DMS 273 (cell line): ENCODE results near the gene FAM200B.

ENCODE experiments used
- DNase-seq: peaks from one replicate; lab custom pipeline; 2025; ENCODE audit not compliant: unreplicated experiment; lab: John Stamatoyannopoulos, UW

Gene FAM200B

GRCh38 chr4:15695240-15695699 lies 13.6 kb downstream of the FAM200B start:
- DNase-seq = no peak

- no peak for DNase-seq
These were observed 14.1 kb downstream of the FAM200B start for GRCh38 chr4:15695729-15696128.

GRCh38 chr4:15696866-15697265 lies 15.2 kb downstream of the FAM200B start:
- no peak for DNase-seq

GRCh38 chr4:15702941-15703403 lies 21.3 kb downstream of the FAM200B start, which contains the start of gene BST1:
BST1 (plus strand) TSS chr4:15703065; CDS start chr4:15703145, 80 bp downstream.
- DNase-seq = no peak

GRCh38 chr4:15703439-15703838 lies 21.8 kb downstream of the FAM200B start:
- DNase-seq = no peak

GRCh38 chr4:15704129-15704528 lies 22.5 kb downstream of the FAM200B start:
- DNase-seq = no peak

- no peak for DNase-seq
These were observed 25.2 kb downstream of the FAM200B start for GRCh38 chr4:15706646-15707362.

GRCh38 chr4:15707363-15707715 lies 25.7 kb downstream of the FAM200B start:
- DNase-seq = no peak

GRCh38 chr4:15711762-15712161 lies 30.1 kb downstream of the FAM200B start:
- DNase-seq = no peak

- DNase-seq = no peak
These were observed 30.6 kb downstream of the FAM200B start for GRCh38 chr4:15712214-15712613.

GRCh38 chr4:15714141-15714540 lies 32.5 kb downstream of the FAM200B start:
- DNase-seq = no peak

GRCh38 chr4:15714646-15715435 lies 33.2 kb downstream of the FAM200B start:
- no peak for DNase-seq

- no peak for DNase-seq
These were observed 34.5 kb downstream of the FAM200B start for GRCh38 chr4:15716115-15716514.

GRCh38 chr4:15717086-15717485 lies 35.5 kb downstream of the FAM200B start:
- DNase-seq = no peak

- peak; percentile 0 for DNase-seq
These were observed 36.2 kb downstream of the FAM200B start for GRCh38 chr4:15717657-15718416.

- no peak for DNase-seq
These were observed 36.8 kb downstream of the FAM200B start for GRCh38 chr4:15718465-15718864.

GRCh38 chr4:15718959-15719358 lies 37.3 kb downstream of the FAM200B start:
- no peak for DNase-seq

- no peak for DNase-seq
These were observed 37.9 kb downstream of the FAM200B start for GRCh38 chr4:15719506-15719905.

GRCh38 chr4:15720851-15721250 lies 39.2 kb downstream of the FAM200B start:
- DNase-seq = no peak

- no peak for DNase-seq
These were observed 44.0 kb downstream of the FAM200B start for GRCh38 chr4:15725608-15726007.

- DNase-seq = peak; percentile 56
These were observed 48.4 kb downstream of the FAM200B start for GRCh38 chr4:15729910-15730533.
